HG03103 (cell line): ENCODE results near the gene PLB1.

ENCODE experiments used
- ATAC-seq: cut with Tn5 transposase; IDR thresholded peaks from one replicate; pipeline ENCODE4 v1.9.1; 2021; ENCODE audit warnings: low read depth; ENCODE audit not compliant: unreplicated experiment

PLB1 gene

DNA sequence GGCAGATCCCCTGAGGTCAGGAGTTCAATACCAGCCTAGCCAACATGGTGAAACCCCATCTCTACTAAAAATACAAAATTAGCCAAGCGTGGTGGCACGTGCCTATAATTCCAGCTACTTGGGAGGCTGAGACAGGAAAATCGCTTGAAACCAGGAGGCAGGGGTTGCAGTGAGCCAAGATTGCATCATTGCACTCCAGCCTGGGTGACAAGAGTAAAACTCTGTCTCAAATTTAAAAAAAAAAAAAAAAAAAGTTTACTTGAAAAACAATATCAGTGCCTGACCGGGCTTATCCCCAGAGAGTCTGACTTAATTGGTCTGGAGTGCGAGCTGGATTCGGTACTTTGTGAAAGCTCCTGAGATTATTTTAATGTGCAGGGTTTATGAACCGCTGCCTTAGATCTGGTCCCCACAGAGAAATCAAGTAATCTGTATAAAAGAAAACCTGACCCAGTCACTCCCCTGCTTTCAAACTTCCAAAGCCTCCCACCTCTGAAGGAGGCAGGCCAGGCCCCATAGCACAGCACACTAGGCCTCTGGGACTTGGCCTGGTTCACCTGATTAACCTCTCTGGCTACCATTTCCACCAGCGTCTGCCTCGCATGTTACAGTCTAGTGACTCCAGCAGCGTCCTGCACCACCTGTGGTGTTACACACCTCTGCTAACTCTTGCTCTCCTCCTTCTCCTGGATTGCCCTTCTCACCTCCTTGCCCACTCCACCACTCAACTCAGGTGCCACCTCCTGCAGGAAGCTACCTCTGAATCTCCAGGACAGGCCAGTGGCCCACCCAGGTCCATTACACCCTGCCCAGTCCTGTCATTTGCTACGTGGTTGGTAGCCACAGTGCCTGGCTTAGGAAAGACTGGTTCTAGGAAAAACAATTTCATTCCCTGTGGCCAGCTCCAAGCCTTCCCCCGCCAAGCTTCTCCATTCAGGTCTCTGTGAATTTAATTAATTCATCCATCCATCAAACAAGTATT lies 141.5 kb downstream of the PLB1 start:
- ATAC-seq, result no peak

DNA sequence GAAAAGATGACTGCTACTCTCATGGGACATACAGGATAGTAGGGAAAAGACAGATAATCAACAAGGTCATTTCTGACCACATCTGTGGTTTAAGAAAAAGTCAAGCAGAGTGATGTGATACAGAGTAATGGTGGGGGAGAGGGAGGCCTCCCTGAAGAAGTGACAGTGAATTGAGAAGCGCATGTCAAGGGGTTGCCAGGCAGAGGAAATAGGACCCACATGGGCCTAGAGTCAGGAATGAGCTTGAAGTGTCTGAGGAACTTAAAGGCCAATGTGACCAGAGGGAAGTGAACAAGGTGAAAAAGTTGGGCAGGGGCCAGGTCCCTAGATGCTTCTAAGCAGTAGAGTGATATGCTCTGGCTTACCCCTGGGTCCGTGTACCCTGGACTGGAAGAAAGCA lies 142.2 kb downstream of the PLB1 start:
- ATAC-seq, result no peak

DNA sequence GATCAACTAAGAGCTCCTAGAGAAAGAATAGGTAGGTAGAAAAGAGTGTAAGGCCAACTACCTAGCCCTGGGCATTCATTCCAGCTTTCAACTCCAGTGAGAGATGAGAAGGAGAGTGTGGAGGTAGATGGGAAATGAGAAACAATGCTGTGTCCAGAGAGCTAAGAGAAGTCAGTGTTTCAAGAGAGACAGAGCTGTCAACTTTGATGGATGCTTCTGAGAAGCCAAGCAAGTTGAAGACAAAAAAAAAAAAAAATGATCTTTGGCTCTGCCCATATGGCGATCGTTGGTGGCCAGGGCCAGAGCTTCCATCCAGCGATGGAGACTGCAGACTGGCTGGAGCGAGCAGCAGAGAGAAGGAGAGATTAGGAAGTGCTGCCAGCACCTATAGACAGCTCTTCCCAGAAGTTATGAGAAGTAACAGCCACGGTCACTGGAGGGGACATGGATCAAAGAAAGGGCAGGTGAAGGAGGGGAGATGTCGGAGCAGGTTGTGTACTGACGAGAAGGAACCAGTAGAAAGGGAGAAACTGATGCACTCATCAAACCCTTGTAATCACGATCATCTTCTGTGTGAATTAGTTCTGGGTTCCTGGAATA lies 143.3 kb downstream of the PLB1 start:
- no peak for ATAC-seq

DNA sequence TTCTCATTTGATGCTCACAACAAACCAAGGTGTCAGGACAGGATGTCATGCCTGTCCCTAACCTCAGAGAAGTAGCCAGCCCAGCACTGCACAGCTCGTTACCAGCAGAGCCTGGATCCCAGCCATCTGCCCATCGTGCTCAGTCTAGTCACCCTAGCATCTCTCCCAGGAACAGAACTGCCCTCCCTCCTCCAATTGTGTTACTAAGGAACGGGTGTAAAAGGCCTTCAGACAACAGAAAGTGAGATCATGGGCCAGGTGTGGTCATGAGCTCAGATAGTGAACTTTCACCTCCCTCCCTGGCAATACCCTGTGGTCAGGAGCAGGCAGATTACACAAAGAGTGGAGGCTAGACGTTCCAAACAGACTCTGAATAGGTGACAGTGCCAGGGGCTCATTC lies 144.0 kb downstream of the PLB1 start:
- no peak for ATAC-seq

DNA sequence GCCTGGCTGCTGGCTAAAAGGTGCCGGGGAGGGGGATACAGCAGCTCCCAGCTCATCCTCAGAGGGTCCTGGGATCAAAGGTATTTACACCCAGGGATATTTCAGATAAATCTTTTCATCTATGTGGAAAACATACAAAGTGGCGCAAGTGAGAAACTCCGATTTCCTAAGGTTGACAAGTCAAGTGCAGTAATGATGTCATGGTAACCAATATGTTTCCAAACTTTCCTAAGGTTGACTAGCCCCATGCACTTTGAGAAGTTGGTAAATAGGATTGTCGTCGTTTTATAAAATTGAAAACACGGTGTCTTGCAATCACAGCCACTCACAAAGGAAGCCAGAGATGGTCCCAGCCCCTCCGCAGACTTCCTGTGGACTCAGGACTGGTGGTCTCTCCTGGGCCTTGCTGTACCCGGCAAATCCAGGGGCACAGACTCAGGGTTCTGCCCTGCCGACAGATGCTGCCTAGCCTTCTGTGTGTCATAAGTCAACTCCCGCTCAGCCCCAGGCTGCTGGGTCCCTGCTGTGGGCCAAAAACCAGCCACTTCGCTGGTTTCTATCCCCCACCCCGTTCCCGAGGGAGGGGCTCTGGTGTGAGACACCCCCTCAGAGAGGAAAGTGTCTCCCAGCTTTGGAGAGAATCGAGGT lies 144.5 kb downstream of the PLB1 start:
- ATAC-seq, result no peak

DNA sequence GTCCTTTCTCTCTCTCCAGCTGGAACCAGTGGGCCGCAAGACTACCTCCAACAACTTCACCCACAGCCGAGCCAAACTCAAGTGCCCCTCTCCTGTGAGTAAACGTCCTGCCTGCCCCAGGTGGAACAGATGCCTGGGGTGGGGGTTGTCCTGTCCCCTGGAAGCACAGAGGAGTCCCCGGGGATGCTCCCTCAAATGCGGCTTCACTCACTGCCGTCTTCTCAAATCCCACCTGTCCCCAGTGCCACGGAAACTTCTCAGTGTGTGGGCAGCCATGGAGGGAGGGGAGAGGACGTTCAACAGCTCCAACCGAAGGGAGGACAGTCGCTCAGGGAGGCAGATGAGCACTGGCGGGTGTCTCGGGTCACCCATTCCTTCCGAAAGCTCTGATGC lies 145.0 kb downstream of the PLB1 start:
- no peak for ATAC-seq

DNA sequence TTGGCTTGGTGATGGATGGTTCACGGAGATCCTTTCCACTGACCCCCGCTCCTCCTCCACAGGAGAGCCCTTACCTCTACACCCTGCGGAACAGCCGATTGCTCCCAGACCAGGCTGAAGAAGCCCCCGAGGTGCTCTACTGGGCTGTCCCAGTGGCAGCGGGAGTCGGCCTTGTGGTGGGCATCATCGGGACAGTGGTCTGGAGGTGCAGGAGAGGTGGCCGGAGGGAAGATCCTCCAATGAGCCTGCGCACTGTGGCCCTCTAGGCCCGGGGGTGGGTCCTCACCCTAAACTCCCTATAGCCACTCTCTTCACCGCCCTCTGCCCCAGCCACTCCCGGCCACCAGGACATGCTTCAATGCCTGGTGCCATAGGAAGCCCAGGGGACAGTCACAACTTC lies 146.9 kb downstream of the PLB1 start:
- no peak for ATAC-seq

DNA sequence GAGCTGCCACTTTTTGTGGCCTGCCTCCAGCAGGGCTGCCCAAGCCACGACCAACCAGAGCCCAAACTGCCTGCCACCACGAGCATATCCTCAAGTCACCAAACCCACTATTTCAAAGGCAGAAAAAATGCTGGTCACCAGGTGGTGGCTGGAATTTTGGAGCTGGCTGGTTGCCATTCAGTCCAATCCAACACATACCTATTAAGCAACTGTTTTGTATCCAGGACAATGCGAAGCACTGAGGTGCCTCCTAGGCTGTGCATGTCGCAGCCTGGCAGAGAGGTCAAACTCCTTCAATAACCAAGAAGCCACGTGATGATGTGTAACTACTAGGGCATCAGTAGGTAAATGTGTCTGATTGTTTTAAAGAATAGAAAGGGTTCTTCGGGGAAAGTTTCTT lies 147.5 kb downstream of the PLB1 start:
- ATAC-seq, result no peak

DNA sequence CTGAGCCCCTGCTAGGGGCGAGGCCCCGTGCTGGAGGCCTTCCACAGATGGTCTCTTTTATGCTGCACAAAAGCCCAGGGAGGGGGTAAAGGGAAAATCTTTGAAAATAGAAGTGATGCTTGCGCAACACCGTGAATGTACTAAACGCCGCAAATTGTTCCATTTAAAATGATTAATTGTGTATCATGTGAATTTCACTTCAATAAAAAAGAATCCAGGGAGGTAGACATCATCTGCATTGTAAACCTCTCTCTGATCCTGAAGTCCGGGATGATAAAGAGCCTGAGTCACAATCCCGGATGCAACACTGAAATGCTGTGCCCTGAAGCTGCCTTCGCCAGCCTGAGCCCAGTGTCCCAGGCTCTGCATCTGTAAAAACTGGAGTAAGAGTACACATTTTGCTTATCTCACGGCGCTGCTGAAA lies 148.1 kb downstream of the PLB1 start:
- ATAC-seq, result no peak

DNA sequence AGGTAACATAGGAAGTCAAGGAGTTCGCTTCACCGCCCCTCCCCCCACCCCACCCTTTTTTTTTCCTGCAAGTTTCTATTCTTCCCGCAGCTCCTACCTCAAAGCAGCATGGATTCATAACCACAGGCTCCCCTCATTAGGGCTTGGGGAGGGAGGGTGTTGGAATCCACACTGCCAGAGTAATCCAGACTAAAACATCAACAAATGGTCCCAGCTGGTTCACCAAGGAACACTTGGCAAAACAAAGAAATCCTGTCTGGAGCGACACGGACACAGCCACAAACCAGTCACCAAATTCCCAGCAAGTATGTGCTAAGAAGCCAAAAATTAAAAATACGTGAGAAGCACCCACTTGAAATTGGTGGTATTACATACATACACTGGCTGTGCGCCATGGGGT lies 148.9 kb downstream of the PLB1 start:
- ATAC-seq, result no peak

DNA sequence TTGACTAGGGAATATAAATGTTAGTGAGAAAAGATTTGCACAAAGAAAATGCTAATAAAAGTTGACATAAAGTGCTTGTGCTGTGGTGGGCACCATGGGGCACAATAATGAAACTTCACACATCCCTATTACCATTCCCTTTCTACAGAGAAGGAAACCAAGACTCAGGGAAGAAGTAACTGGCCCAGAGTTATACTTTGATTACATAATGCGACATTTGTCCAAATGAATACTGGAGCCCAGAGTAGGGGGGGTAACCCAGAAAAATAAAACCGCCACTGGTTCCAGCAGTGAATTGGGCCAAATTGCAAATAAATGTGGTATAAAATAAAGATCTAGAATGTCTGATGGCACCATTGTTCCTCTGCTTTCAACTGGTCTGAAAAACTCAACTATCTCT lies 149.7 kb downstream of the PLB1 start:
- no peak for ATAC-seq

DNA sequence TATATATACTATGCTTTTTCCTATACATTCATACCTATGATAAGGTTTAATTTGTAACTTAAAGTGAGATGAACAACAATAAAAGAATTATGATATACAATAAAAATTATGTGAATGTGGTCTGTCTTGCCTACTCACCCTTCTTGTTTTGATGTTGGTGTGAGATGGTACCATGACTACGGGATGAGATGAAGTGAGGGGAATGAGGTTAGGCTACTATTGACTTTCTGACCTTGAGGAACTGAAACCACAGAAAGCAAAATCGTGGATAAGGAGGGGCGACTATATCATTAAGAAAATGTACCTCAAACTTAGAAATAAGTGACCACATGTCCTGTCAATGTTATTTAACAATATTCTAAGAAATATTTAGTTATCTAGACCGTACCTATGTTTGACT lies 151.8 kb downstream of the PLB1 start:
- no peak for ATAC-seq

DNA sequence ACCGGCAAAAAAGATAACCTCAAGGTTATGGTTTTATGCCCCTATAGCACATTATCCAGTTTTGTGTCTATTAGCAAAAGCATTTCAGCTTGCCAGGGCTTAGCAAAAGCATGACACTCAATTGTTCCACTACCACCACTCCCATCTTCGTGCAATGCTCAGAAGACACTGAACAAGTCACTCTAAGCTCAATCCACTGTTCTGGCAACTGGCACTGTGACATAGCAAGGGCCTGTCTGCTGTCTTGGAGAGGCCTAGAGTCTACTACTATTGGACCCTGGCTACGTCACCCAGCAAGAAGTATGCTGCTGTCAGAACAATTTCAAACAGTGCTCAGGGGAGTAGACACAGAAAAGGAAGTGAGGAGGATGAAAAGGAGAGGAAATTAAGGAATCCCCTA lies 152.3 kb downstream of the PLB1 start:
- ATAC-seq, result no peak

DNA sequence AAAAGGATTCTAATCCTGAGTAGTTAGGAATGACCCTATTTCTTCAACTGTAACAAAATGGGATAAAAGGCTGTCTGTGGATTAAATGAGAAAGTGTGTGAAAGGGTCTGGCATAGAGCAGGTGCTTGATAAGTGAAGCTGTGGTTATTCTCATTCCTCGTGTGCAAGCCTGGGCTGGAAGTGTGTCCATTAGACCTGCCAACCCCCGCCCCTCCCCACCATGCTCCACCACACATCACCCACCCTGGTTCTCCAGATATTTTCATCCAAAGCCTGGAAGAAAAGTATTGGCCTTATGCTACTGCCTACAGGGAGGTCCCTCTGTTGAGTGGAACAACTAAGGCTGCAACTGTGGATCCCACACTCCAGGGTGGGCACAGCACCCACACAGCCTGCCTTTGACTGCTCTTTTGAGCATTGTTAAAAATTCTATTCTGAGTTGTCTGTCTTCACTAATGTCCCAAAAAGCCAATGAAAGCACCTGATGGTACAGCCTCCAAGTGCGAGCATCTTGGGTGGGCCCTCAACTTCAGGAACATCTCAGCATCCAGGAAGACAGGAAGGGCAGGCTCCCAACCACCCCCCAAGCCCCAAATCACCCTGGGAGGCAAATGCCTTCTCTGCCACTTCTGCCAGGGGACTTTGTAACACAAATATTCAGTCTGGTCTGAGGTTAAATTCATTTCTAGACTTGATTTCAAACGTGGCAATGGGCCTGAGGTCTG lies 153.0 kb downstream of the PLB1 start:
- no peak for ATAC-seq

DNA sequence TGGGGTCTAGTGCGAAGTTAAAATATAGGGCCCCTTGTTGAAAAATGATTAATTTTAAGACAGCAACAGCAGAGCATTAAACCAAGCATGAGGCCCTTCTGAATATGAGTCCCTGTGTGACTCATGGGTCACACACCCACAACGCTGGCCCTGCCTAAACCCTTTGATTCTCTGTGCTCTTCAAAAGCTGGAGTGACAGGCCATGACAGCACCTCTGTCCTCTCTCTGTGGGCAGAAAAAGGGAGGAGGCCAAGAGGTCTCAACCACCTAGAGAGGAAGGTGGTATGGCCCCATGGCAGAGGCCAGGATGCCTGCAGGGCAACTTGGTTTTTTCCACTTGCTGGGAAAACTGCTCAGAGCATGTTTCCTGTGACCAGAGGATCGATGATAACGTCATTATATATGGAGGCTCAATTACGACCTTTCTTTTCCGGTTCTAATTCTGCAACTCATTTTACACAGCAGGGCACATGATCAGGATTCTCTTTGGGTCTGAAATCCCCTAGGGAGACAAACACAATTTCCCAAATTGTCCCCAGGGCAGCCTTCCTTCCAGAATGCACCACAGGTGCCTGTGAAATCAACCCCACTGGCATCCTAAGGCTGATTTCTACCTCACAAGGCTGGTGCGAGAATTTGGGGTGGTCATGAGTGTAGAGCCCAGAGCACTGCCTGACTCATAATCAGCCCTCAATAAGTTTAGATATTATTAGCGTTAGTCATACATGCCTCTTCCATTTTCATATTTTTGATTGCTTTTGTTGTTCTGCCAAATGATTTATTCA lies 153.8 kb downstream of the PLB1 start:
- no peak for ATAC-seq

DNA sequence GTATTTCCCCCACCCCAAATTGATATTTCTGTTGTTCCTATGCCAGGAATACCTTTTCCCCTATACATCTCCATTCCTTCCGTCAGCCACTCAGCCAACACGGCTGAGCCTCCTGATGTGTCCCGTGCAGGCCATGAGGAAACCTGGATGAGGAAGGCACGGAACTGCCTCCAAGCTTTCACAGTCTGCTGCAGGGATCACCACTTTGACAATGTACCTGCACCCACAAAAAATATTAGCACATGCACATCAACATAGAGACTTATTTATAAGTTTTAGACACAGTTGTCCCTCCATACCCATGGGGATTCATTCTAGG lies 154.4 kb downstream of the PLB1 start:
- ATAC-seq, result no peak

DNA sequence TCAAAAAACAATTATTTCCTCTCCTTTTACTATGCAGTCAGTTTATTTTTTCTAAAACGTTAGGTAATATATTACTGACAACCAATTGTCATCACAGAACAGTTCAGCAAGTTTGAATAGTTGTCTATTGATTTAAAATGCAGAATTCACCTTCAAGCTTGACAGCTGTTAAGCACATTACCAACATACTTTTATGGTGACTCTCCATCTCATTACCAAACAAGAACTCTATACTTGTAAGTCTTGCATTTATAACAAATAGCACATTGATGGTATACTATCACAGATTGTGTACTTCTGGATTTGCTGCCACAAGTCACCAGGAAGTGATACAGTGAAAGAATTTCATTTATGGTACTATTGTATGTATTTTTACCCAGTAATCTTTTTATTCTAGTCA lies 156.4 kb downstream of the PLB1 start:
- ATAC-seq, result no peak

DNA sequence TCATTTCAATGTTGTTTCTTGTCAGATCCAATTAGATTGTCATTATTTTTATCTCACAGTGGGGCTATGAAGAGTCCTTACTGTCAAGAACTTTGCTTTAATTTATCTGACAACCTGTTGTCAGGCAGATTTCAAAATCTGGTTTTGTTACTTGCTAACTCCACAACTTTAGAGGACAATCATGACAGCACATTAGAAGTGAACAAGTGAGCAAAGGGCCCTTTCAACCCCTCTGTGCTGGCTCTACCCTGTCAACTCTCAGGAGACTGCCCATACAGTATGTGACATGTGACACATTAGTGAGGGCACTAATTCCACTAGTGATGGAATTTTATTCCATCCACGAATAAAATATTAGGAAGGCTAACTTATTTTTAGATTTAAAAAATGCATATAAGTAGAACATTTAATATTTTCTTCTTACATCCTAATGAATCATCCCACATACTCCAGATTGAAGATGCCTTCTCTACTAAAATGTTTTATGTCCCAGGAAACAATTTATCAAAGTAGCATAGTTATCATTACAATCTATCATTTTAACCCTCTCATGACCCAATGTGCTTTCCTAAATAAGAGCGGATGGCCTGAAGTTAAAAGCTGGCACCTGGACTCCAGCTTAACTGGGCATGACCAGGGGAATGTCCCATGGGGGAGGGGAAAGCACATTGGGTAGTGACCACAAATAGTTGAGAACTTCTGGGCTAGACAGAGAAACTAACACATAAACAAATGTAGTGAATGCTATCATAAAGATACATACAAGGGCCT lies 158.2 kb downstream of the PLB1 start:
- ATAC-seq, result no peak

DNA sequence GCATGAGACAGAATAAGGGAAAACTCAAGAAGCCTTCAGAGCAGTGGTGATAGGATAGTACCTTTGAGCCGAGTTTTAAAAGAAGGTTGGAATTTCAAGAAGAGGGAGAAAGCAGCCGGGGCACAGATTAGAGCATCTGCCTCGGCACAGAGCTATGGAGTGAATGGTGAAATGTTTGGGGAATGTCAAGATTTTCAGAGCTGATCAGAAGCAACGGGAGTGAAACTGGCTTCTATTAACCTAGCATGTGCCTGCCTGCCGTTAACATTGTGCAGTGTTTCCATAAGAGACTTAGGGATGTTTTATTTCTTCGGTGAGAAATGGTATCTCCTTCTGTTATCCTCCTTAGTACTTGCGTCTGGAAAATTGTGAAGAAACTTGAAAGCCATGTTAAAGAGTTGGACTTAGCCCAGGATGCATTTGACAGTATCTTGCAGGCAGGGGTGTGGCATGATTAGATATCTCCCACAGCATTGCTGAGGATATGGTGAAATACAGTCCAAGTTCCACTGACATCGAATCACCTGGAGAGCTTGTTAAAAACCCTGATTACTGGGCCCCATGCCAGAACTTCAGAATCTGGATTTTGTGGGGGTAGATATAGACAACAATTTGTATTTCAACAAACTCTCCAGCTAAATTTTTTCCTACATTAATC lies 158.9 kb downstream of the PLB1 start:
- ATAC-seq, result no peak
